GM23338 (cell line): Measurements from ENCODE around the gene OSBPL6. TPM values are rescaled to one million over a fixed set of nuclear protein-coding genes. Genes with fewer than 3 reads are reported as not detected.

ENCODE experiments used
- ATAC-seq: fragments of 200-7000 bp; cut with Tn5 transposase; 3 replicates; pipeline ENCODE4 v1.9.1; 2020
- DNase-seq: peaks from one replicate; pipeline ENCODE4 v3.0.0-alpha.2; 2015; ENCODE audit warnings: low spot score
- H2AFZ ChIP-seq: fragments of 200-600 bp; sonication (generic); 2 replicates; pipeline ENCODE4 v1.8.0; 2016; ENCODE audit warnings: antibody characterized with exemption, mild to moderate bottlenecking, moderate library complexity
- H3F3A ChIP-seq: fragments of 200-600 bp; sonication (generic); replicated peaks from 2 replicates; pipeline ENCODE4 v1.8.0; 2017; ENCODE audit warnings: antibody characterized with exemption, mixed run types, low read depth
- H3K27ac ChIP-seq: fragments of 200-600 bp; sonication (generic); 2 replicates; pipeline ENCODE4 v1.6.1; 2016; ENCODE audit warnings: low read depth
- H3K27me3 ChIP-seq: fragments of 200-600 bp; sonication (generic); 2 replicates; pipeline ENCODE4 v1.8.0; 2016; ENCODE audit warnings: mild to moderate bottlenecking, mixed run types, moderate library complexity; ENCODE audit not compliant: insufficient read depth
- H3K36me3 ChIP-seq: fragments of 200-600 bp; sonication (generic); 2 replicates; pipeline ENCODE4 v1.8.0; 2016; ENCODE audit warnings: mild to moderate bottlenecking; ENCODE audit not compliant: insufficient read depth
- H3K4me1 ChIP-seq: fragments of 200-600 bp; sonication (generic); 2 replicates; pipeline ENCODE4 v1.8.0; 2016; ENCODE audit warnings: mild to moderate bottlenecking, moderate library complexity; ENCODE audit not compliant: insufficient read depth
- H3K4me2 ChIP-seq: fragments of 200-600 bp; sonication (generic); 2 replicates; pipeline ENCODE4 v1.7.1; 2017; ENCODE audit warnings: mixed run types
- H3K4me3 ChIP-seq: fragments of 200-600 bp; sonication (generic); 2 replicates; pipeline ENCODE4 v1.6.1; 2016; ENCODE audit warnings: mixed run types
- H3K79me2 ChIP-seq: fragments of 200-600 bp; sonication (generic); replicated peaks from 2 replicates; pipeline ENCODE4 v1.8.0; 2017; ENCODE audit warnings: mild to moderate bottlenecking; ENCODE audit not compliant: insufficient read depth
- H3K9me2 ChIP-seq: fragments of 200-600 bp; sonication (generic); 2 replicates; pipeline ENCODE4 v1.8.0; 2017; ENCODE audit not compliant: insufficient read depth
- H4K20me1 ChIP-seq: fragments of 200-600 bp; sonication (generic); replicated peaks from 2 replicates; pipeline ENCODE4 v1.8.0; 2017; ENCODE audit warnings: mild to moderate bottlenecking; ENCODE audit not compliant: insufficient read depth
- H3K27ac Mint-ChIP-seq: 2 replicates; pipeline ENCODE4 v1.8.0; 2020; ENCODE audit warnings: inconsistent platforms, mild to moderate bottlenecking, moderate library complexity, mixed read lengths
- H3K27me3 Mint-ChIP-seq: 3 replicates; pipeline ENCODE4 v1.8.0; 2022; ENCODE audit warnings: low read depth, mild to moderate bottlenecking, moderate library complexity, mixed read lengths, inconsistent platforms; ENCODE audit not compliant: insufficient read depth, poor library complexity
- H3K36me3 Mint-ChIP-seq: 3 replicates; pipeline ENCODE4 v1.8.0; 2021; ENCODE audit warnings: low read depth, mild to moderate bottlenecking, inconsistent platforms, moderate library complexity, mixed read lengths
- H3K4me1 Mint-ChIP-seq: 3 replicates; pipeline ENCODE4 v1.8.0; 2020; ENCODE audit warnings: mild to moderate bottlenecking, inconsistent platforms, mixed read lengths
- H3K4me3 Mint-ChIP-seq: 3 replicates; pipeline ENCODE4 v1.8.0; 2021; ENCODE audit warnings: moderate library complexity, mild to moderate bottlenecking, inconsistent platforms, mixed read lengths
- H3K9me3 Mint-ChIP-seq: 3 replicates; pipeline ENCODE4 v1.8.0; 2020; ENCODE audit warnings: moderate library complexity, mild to moderate bottlenecking, inconsistent platforms, mixed read lengths
- CREB1 ChIP-seq: fragments of 250-450 bp; sonication (Bioruptor Pico); IDR thresholded peaks from 2 replicates; pipeline ENCODE4 v1.5.0; 2020; ENCODE audit warnings: low read depth, mild to moderate bottlenecking, moderate library complexity
- CTCF ChIP-seq, 2 experiments: fragments of 200-600 bp in 1 of 2; sonication (generic) in 1 of 2; conservative IDR thresholded peaks; 2 replicates each; pipeline versions ENCODE4 v1.5.1 to v1.6.1; 2016 to 2017; ENCODE audit warnings: antibody characterized with exemption in 2 of 2, low read depth in 2 of 2, mild to moderate bottlenecking in 2 of 2, moderate library complexity in 1 of 2
- ETS1 ChIP-seq: IDR thresholded peaks from 2 replicates; pipeline ENCODE4 v1.6.1; 2016; ENCODE audit warnings: antibody characterized with exemption
- EZH2 ChIP-seq: fragments of 200-600 bp; sonication (generic); IDR thresholded peaks from one replicate; pipeline ENCODE4 v1.8.0; 2017; ENCODE audit warnings: antibody characterized with exemption, mild to moderate bottlenecking, low read depth; ENCODE audit not compliant: unreplicated experiment
- EZH2phosphoT487 ChIP-seq: fragments of 200-600 bp; sonication (generic); IDR thresholded peaks from one replicate; pipeline ENCODE4 v1.8.1; 2018; ENCODE audit warnings: antibody characterized with exemption; ENCODE audit not compliant: unreplicated experiment
- JUNB ChIP-seq: IDR thresholded peaks from one replicate; pipeline ENCODE4 v1.6.1; 2016; ENCODE audit warnings: antibody characterized with exemption; ENCODE audit not compliant: unreplicated experiment
- NANOG ChIP-seq: IDR thresholded peaks from 2 replicates; pipeline ENCODE4 v1.6.1; 2016; ENCODE audit warnings: antibody characterized with exemption, borderline replicate concordance
- POLR2AphosphoS5 ChIP-seq: IDR thresholded peaks from 2 replicates; pipeline ENCODE4 v1.6.1; 2016; ENCODE audit warnings: antibody characterized with exemption, low read depth
- REST ChIP-seq: IDR thresholded peaks from one replicate; pipeline ENCODE4 v1.6.1; 2018; ENCODE audit warnings: antibody characterized with exemption; ENCODE audit not compliant: unreplicated experiment
- STAT1 ChIP-seq: IDR thresholded peaks from one replicate; pipeline ENCODE4 v1.6.1; 2016; ENCODE audit warnings: antibody characterized with exemption; ENCODE audit not compliant: unreplicated experiment
- ZNF114 ChIP-seq: fragments of 250-450 bp; sonication (Bioruptor Pico); IDR thresholded peaks from 2 replicates; pipeline ENCODE4 v1.5.0; 2020; ENCODE audit warnings: mild to moderate bottlenecking, moderate library complexity
- ZNF331 ChIP-seq: fragments of 250-450 bp; sonication (Bioruptor Pico); IDR thresholded peaks from 2 replicates; pipeline ENCODE4 v1.5.0; 2020; ENCODE audit warnings: low read depth, mild to moderate bottlenecking, moderate library complexity
- ZNF462 ChIP-seq: fragments of 250-450 bp; sonication (Bioruptor Pico); IDR thresholded peaks from 2 replicates; pipeline ENCODE4 v1.5.0; 2020; ENCODE audit warnings: mild to moderate bottlenecking, moderate library complexity
- polyA plus RNA-seq: library from polyadenylated mRNA; unstranded; fragments of >200 nt; fragmentation: Nextera tagmentation; extraction: Ambion mirVana; gene quantifications from 2 replicates; pipeline ENCODE4 v1.2.1, GENCODE V29; 2016
- total RNA-seq: library from RNA; depleted of rRNA; stranded (reverse); fragments of >200 nt; shearing (Covaris generic); gene quantifications from 2 replicates; pipeline ENCODE4 v1.2.3, GENCODE V29; 2014

The OSBPL6 gene
- total and polyA plus RNA-seq, 2 experiments from 2014 or later = 6.0 to 8.5 TPM

GRCh38 chr2:178331474-178332432, 137.4 kb downstream of the OSBPL6 start:
- H3K27ac Mint-ChIP-seq = no peak overlapping the region
- H3K79me2 ChIP-seq = no peaks in the 10 kb centered on the region

More at GRCh38 chr2:178331474-178332432, 137.4 kb downstream of the OSBPL6 start:
- Mint-ChIP-seq H3K27me3 (no peaks in the 10 kb centered on the region), H3K36me3 (no peaks in the 10 kb centered on the region), H3K9me3 (no peaks in the 10 kb centered on the region), H3K4me3 (no peak overlapping the region), H3K4me1 (no peaks in the 10 kb centered on the region)
- no peak for ATAC-seq
- no peak for DNase-seq
- Histone ChIP-seq H3K36me3 (no peaks in the 10 kb centered on the region), H3K4me1 (no peaks in the 10 kb centered on the region), H3K27me3 (no peaks in the 10 kb centered on the region), H2AFZ (no peak overlapping the region), H3K4me3 (no peak overlapping the region), H3F3A (no peaks in the 10 kb centered on the region), H3K27ac (no peak overlapping the region), H4K20me1 (no peaks in the 10 kb centered on the region), H3K4me2 (no peak overlapping the region), H3K9me2 (no peaks in the 10 kb centered on the region)
- TF ChIP-seq CTCF (conservative IDR thresholded peaks at IDR 0.05; ENCODE audit: low read depth in 2 of 2) = no peak
- TF ChIP-seq ETS1 = no peak
- no peak for TF ChIP-seq CREB1 (CRISPR knock-in tag)
- no peak for TF ChIP-seq JUNB
- no peak for TF ChIP-seq ZNF114 (CRISPR knock-in tag)
- no peak for TF ChIP-seq ZNF331 (CRISPR knock-in tag)
- no peak for TF ChIP-seq NANOG
- no peak for TF ChIP-seq REST
- TF ChIP-seq ZNF462 (CRISPR knock-in tag) = no peak
- no peak for TF ChIP-seq POLR2AphosphoS5
- TF ChIP-seq STAT1 = no peak
- no peak for TF ChIP-seq EZH2phosphoT487
- TF ChIP-seq EZH2 = no peak
